Right lobe of liver (tissue), 6 donors: ENCODE data around the gene DIDO1. TPM values are rescaled to one million over a fixed set of nuclear protein-coding genes. Genes with fewer than 3 reads are reported as not detected.
A peak's percentile ranks its signal among the peaks of the same experiment; 100 is the strongest.

ENCODE experiments used
- ATAC-seq, 4 donors: fragments of 200-7000 bp; cut with Tn5 transposase; one replicate each; pipeline ENCODE4 v1.9.1; 2020; ENCODE audit warnings: mild to moderate bottlenecking in 4 of 4, moderate library complexity in 4 of 4
- DNase-seq, 3 donors: peaks; one replicate each; pipeline ENCODE4 v3.0.0-alpha.2; 2020
- H3K27ac ChIP-seq, 3 donors: fragments of 200-600 bp; one replicate each; pipeline ENCODE4 v1.8.0; 2022
- H3K27me3 ChIP-seq, 2 donors: fragments of 200-600 bp; one replicate each; pipeline ENCODE4 v1.8.0; 2022
- H3K36me3 ChIP-seq, 4 donors: fragments of 200-600 bp; sonication (generic) in 1 of 4; one replicate each; pipeline versions ENCODE4 v1.5.1 to v1.8.0; 2017 to 2022; ENCODE audit warnings: control low read depth in 1 of 4
- H3K4me1 ChIP-seq, 4 donors: fragments of 200-600 bp; sonication (generic) in 1 of 4; one replicate each; pipeline versions ENCODE4 v1.5.1 to v1.8.0; 2017 to 2022; ENCODE audit warnings: control low read depth in 1 of 4
- H3K4me3 ChIP-seq, 3 donors: fragments of 200-600 bp; one replicate each; pipeline ENCODE4 v1.8.0; 2022
- H3K9me3 ChIP-seq, 4 donors: fragments of 200-600 bp; sonication (generic) in 1 of 4; one replicate each; pipeline versions ENCODE4 v1.5.1 to v1.8.0; 2017 to 2022; ENCODE audit warnings: control low read depth in 1 of 4
- CTCF ChIP-seq, 4 donors: fragments of 200-600 bp in 3 of 4; fragments of 450-650 bp in 1 of 4; IDR thresholded peaks; one replicate each; pipeline versions ENCODE4 v1.5.1 to v1.8.0; 2016 to 2022; ENCODE audit warnings: antibody characterized with exemption in 4 of 4, mild to moderate bottlenecking in 2 of 4
- POLR2A ChIP-seq: fragments of 450-650 bp; IDR thresholded peaks from one replicate; pipeline ENCODE4 v1.6.1; 2017; ENCODE audit warnings: antibody characterized with exemption, mild to moderate bottlenecking
- whole genome bisulfite sequencing: methylation state at CpG from one replicate; pipeline ENCODE4 v1.1.6; 2018; ENCODE audit warnings: low coverage, low lambda C conversion rate; ENCODE audit not compliant: insufficient coverage; ENCODE audit errors: missing lambda C conversion rate; 5-methylcytosine and 5-hydroxymethylcytosine counted together
- intact Hi-C, 2 donors: fragments of 100-400 bp; cut with DNase I; formaldehyde crosslinking; loops; one replicate each; pipeline versions ENCODE4 v1.11.2 to v1.14.1; 2022
- total RNA-seq, 6 experiments: library from RNA; depleted of rRNA in 2 of 6; stranded (reverse); fragments of >200 nt in 2 of 6; fragmentation: NEBNext Ultra II Directional in 3 of 6; extraction: Animal tissue kit (Norgen Biotek cat#: 25700) in 3 of 6; gene quantifications; one replicate each; pipeline versions ENCODE4 v1.1.0 to v1.2.4, GENCODE V29; 2016 to 2023
- donor health status: DM: no; HTN: yes; CAD: no.
- donor health status: DM: no; HTN: no; CAD: no.
- donor health status: DM: no; HTN: no; CAD: no.
- donor health status: DM: no; HTN: yes; CAD: no.
- donor health status: DM: no; HTN: yes; CAD: no.

Gene DIDO1
- total RNA-seq, 6 experiments from 2014 or later = 18.3 to 28.1 (median 21.1) TPM

GRCh38 chr20:62839816-62840215 is 86.5 kb downstream of the DIDO1 start:
- ATAC-seq = no peak
- DNase-seq = no peak
- Histone ChIP-seq H3K27ac (no peak overlapping the region), H3K27me3 (no peaks in the 10 kb centered on the region), H3K4me1 (peaks cover 0 to 12% (median 0%) of the 10 kb centered on the region in 4 donors), H3K36me3 (no peaks in the 10 kb centered on the region), H3K4me3 (no peak overlapping the region), H3K9me3 (no peaks in the 10 kb centered on the region)
- TF ChIP-seq POLR2A (no peak), CTCF (IDR thresholded peaks at IDR 0.05) (no peak)
- intact Hi-C loops = no loop called here
- 53% methylated on average over 9 of the region's 11 CpGs for WGBS

GRCh38 chr20:62839261-62839660 is 87.0 kb downstream of the DIDO1 start:
- TF ChIP-seq CTCF (IDR thresholded peaks at IDR 0.05) = no peak
- no peak for TF ChIP-seq POLR2A
- no peak overlapping the region for H3K4me3 ChIP-seq
- H3K4me1 ChIP-seq = peaks cover 0 to 12% (median 0%) of the 10 kb centered on the region in 4 donors
- no peaks in the 10 kb centered on the region for H3K36me3 ChIP-seq
- no peaks in the 10 kb centered on the region for H3K27me3 ChIP-seq
- ATAC-seq (no peak), DNase-seq (no peak)
- intact Hi-C loops = no loop called here
- no peaks in the 10 kb centered on the region for H3K9me3 ChIP-seq
- H3K27ac ChIP-seq = peak overlapping the region in 1 of 3 donors; percentile 84
- 82% methylated on average over 7 of the region's 8 CpGs for WGBS

- Histone ChIP-seq H3K36me3 (no peaks in the 10 kb centered on the region), H3K4me3 (no peak overlapping the region), H3K4me1 (peaks cover 0 to 16% (median 0%) of the 10 kb centered on the region in 4 donors), H3K9me3 (no peaks in the 10 kb centered on the region), H3K27me3 (no peaks in the 10 kb centered on the region), H3K27ac (peak overlapping the region in 2 of 3 donors; percentile 75 to 84)
- intact Hi-C loops = no loop called here
- DNase-seq (peak; percentile 89 to 97 (median 96)), ATAC-seq (peak; percentile 89 to 92 (median 90))
- no peak for TF ChIP-seq POLR2A
- TF ChIP-seq CTCF (IDR thresholded peaks at IDR 0.05) = no peak
- 60% methylated on average over 19 of the region's 27 CpGs for WGBS
Measured at GRCh38 chr20:62838128-62838891, 88.0 kb downstream of the DIDO1 start.

GRCh38 chr20:62837790-62838127 is 88.5 kb downstream of the DIDO1 start:
- Histone ChIP-seq H3K9me3 (no peaks in the 10 kb centered on the region), H3K36me3 (no peaks in the 10 kb centered on the region), H3K4me1 (peaks cover 0 to 21% (median under 1%) of the 10 kb centered on the region in 4 donors), H3K4me3 (no peak overlapping the region), H3K27ac (peak overlapping the region in 2 of 3 donors; percentile 75 to 84), H3K27me3 (no peaks in the 10 kb centered on the region)
- ATAC-seq (peak in 1 of 4 donors; percentile 7), DNase-seq (no peak)
- no peak for TF ChIP-seq POLR2A
- TF ChIP-seq CTCF (IDR thresholded peaks at IDR 0.05) = no peak
- intact Hi-C loops = no loop called here
- WGBS = 40% methylated on average over 6 of the region's 8 CpGs
